ENCODE data around the gene RTL10.

- TF ChIP-seq ZNF138 (CRISPR knock-in tag; conservative IDR thresholded peaks at IDR 0.05) (no peak), CTCF (IDR thresholded peaks at IDR 0.05) (no peak), ZNF121 (CRISPR knock-in tag; IDR thresholded peaks at IDR 0.05) (no peak), MAX (CRISPR knock-in tag; IDR thresholded peaks at IDR 0.05) (no peak), USF2 (CRISPR knock-in tag; IDR thresholded peaks at IDR 0.05) (no peak), ESRRA (CRISPR knock-in tag; IDR thresholded peaks at IDR 0.05; ENCODE audit: borderline replicate concordance) (no peak), ZNF232 (CRISPR knock-in tag; IDR thresholded peaks at IDR 0.05) (no peak), USF1 (CRISPR knock-in tag; IDR thresholded peaks at IDR 0.05) (no peak), ZNF396 (CRISPR knock-in tag; IDR thresholded peaks at IDR 0.05; ENCODE audit: borderline replicate concordance) (no peak), TEAD1 (CRISPR knock-in tag; IDR thresholded peaks at IDR 0.05) (no peak), NR3C1 (CRISPR knock-in tag; conservative IDR thresholded peaks at IDR 0.05; ENCODE audit: low read depth) (no peak)
Measured at GRCh38 chr22:19834599-19834998, 20.1 kb downstream of the RTL10 start.
